Myocyte (in vitro differentiated cells): Measurements from ENCODE around the gene PRKG1. TPM values are rescaled to one million over a fixed set of nuclear protein-coding genes. Genes with fewer than 3 reads are reported as not detected.
A peak's percentile ranks its signal among the peaks of the same experiment; 100 is the strongest.

ENCODE experiments used
- DNase-seq: peaks from one replicate; pipeline ENCODE4 v3.0.0-alpha.2; 2012; ENCODE audit warnings: low read depth
- total RNA-seq: library from RNA; depleted of rRNA; stranded (reverse); fragments of >200 nt; gene quantifications from 2 replicates; pipeline ENCODE4 v1.2.3, GENCODE V29; 2014

PRKG1 gene
- total RNA-seq, 1 donor from 2014 or later: 26.7 TPM

- DNase-seq: no peak
These were observed 424.1 kb downstream of the PRKG1 start for GRCh38 chr10:51498424-51498823.

GRCh38 chr10:51501396-51501795 lies 427.1 kb downstream of the PRKG1 start:
- DNase-seq: no peak

- no peak for DNase-seq
These were observed 427.8 kb downstream of the PRKG1 start for GRCh38 chr10:51502124-51502523.

GRCh38 chr10:51503378-51503777 lies 429.1 kb downstream of the PRKG1 start:
- no peak for DNase-seq

GRCh38 chr10:51507476-51507875 lies 433.2 kb downstream of the PRKG1 start:
- DNase-seq: no peak

GRCh38 chr10:51508156-51508555 lies 433.9 kb downstream of the PRKG1 start:
- DNase-seq: no peak

GRCh38 chr10:51510231-51510630 lies 435.9 kb downstream of the PRKG1 start:
- no peak for DNase-seq

- no peak for DNase-seq
These were observed 447.3 kb downstream of the PRKG1 start for GRCh38 chr10:51521605-51522004.

GRCh38 chr10:51522858-51523257 lies 448.6 kb downstream of the PRKG1 start:
- no peak for DNase-seq

GRCh38 chr10:51523440-51523839 lies 449.2 kb downstream of the PRKG1 start:
- DNase-seq: no peak

- no peak for DNase-seq
These were observed 449.8 kb downstream of the PRKG1 start for GRCh38 chr10:51524041-51524440.

- DNase-seq: peak; percentile 24
These were observed 453.4 kb downstream of the PRKG1 start for GRCh38 chr10:51527522-51528219.

GRCh38 chr10:51528527-51528926 lies 454.2 kb downstream of the PRKG1 start:
- no peak for DNase-seq

GRCh38 chr10:51530541-51530940 lies 456.3 kb downstream of the PRKG1 start:
- DNase-seq: no peak

GRCh38 chr10:51532044-51532443 lies 457.8 kb downstream of the PRKG1 start:
- DNase-seq: no peak

- no peak for DNase-seq
These were observed 468.6 kb downstream of the PRKG1 start for GRCh38 chr10:51542853-51543252.

- DNase-seq: no peak
These were observed 470.6 kb downstream of the PRKG1 start for GRCh38 chr10:51544933-51545332.

GRCh38 chr10:51547941-51548340 lies 473.7 kb downstream of the PRKG1 start:
- no peak for DNase-seq

- DNase-seq: no peak
These were observed 478.6 kb downstream of the PRKG1 start for GRCh38 chr10:51552879-51553278.

- DNase-seq: no peak
These were observed 490.7 kb downstream of the PRKG1 start for GRCh38 chr10:51564896-51565510.

GRCh38 chr10:51567271-51567670 lies 493.0 kb downstream of the PRKG1 start:
- no peak for DNase-seq

GRCh38 chr10:51569467-51569866 lies 495.2 kb downstream of the PRKG1 start:
- DNase-seq: no peak
